ENCODE results near the gene LRRFIP1. TPM values are rescaled to one million over a fixed set of nuclear protein-coding genes. Genes with fewer than 3 reads are reported as not detected.
"Not testable (repeated sequence)": the region's sequence is repeated elsewhere in the genome, so short reads cannot be mapped to it uniquely, and the experiment has no call there.

LRRFIP1 gene
- total RNA-seq, 4 donors from 2014 or later = 51.5 to 95.4 (median 65.6) TPM

- no peak overlapping the region for H3K27ac ChIP-seq
- DNase-seq (ENCODE audit: low spot score in 2 of 2) = no peak
- H3K27me3 ChIP-seq = no peaks in the 10 kb centered on the region
- WGBS, 2 donors = 87 to 96% methylated on average over 14 of the region's 14 CpGs
- no peak overlapping the region for H3K4me3 ChIP-seq
- no peaks in the 10 kb centered on the region for H3K4me1 ChIP-seq
- peaks cover 0 to 86% (median 7%) of the 10 kb centered on the region in 3 donors for H3K36me3 ChIP-seq
- no peaks in the 10 kb centered on the region for H3K9me3 ChIP-seq
- TF ChIP-seq, protein P1, sequence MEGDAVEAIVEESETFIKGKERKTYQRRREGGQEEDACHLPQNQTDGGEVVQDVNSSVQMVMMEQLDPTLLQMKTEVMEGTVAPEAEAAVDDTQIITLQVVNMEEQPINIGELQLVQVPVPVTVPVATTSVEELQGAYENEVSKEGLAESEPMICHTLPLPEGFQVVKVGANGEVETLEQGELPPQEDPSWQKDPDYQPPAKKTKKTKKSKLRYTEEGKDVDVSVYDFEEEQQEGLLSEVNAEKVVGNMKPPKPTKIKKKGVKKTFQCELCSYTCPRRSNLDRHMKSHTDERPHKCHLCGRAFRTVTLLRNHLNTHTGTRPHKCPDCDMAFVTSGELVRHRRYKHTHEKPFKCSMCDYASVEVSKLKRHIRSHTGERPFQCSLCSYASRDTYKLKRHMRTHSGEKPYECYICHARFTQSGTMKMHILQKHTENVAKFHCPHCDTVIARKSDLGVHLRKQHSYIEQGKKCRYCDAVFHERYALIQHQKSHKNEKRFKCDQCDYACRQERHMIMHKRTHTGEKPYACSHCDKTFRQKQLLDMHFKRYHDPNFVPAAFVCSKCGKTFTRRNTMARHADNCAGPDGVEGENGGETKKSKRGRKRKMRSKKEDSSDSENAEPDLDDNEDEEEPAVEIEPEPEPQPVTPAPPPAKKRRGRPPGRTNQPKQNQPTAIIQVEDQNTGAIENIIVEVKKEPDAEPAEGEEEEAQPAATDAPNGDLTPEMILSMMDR (IDR thresholded peaks at IDR 0.05) = no peak
- TF ChIP-seq EP300 (IDR thresholded peaks at IDR 0.05) (no peak), POLR2A (IDR thresholded peaks at IDR 0.05) (no peak)
Observed at GRCh38 chr2:237779521-237779920, 152.1 kb downstream of the LRRFIP1 start.

- 74 to 83% methylated on average over 7 of the region's 7 CpGs for WGBS, 2 donors
- DNase-seq (ENCODE audit: low spot score in 2 of 2) = no peak
- Histone ChIP-seq H3K4me1 (no peaks in the 10 kb centered on the region), H3K27me3 (no peaks in the 10 kb centered on the region), H3K36me3 (peaks cover 0 to 78% (median 7%) of the 10 kb centered on the region in 3 donors), H3K27ac (no peak overlapping the region), H3K4me3 (no peak overlapping the region), H3K9me3 (peaks cover 0 to 10% (median 0%) of the 10 kb centered on the region in 4 donors)
- no peak for TF ChIP-seq POLR2A (IDR thresholded peaks at IDR 0.05)
- TF ChIP-seq, protein P1 (IDR thresholded peaks at IDR 0.05) = no peak
- no peak for TF ChIP-seq EP300 (IDR thresholded peaks at IDR 0.05)
Observed at GRCh38 chr2:237782181-237782580, 154.8 kb downstream of the LRRFIP1 start.

DNA sequence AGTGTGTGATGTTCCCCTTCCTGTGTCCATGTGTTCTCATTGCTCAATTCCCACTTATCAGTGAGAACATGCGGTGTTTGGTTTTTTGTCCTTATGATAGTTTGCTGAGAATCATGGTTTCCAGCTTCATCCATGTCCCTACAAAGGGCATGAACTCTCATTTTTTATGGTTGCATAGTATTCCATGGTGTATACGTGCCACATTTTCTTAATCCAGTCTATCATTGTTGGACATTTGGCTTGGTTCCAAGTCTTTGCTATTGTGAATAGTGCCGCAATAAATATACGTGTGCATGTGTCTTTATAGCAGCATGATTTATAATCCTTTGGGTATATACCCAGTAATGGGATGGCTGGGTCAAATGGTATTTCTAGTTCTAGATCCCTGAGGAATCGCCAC, 156.3 kb downstream of the LRRFIP1 start:
- H3K9me3 ChIP-seq = peaks cover 0 to 11% (median 1%) of the 10 kb centered on the region in 4 donors
- WGBS, 2 donors = 82 to 95% methylated on average over 2 to 3 of the region's 5 CpGs
- H3K27ac ChIP-seq; H3K4me3 ChIP-seq; H3K27me3 ChIP-seq; DNase-seq (ENCODE audit: low spot score in 2 of 2); H3K4me1 ChIP-seq: not testable (repeated sequence)
- peaks cover 0 to 63% (median 0%) of the 10 kb centered on the region in 3 donors for H3K36me3 ChIP-seq

DNA sequence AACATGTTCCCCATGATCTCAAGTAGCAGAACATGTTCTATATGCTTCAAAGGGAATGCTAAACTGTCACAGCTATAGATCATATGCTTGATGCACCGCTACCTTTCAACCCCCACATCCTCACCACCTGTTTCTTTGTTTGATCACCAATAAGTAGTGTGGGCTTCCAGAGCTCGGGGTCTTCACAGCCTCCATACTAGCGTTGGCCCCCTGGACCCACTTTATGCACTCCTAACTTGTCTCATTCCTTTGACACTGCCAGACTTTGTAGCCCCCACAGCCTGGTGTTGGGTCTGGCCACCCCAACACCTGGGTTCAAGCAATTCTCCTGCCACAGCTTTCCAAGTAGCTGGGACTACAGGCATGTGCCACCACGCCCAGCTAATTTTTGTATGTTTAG, 159.5 kb downstream of the LRRFIP1 start:
- no peak for DNase-seq (ENCODE audit: low spot score in 2 of 2)
- WGBS, 2 donors = 89 to 95% methylated on average over 4 of the region's 4 CpGs
- Histone ChIP-seq H3K4me1 (no peaks in the 10 kb centered on the region), H3K27ac (no peak overlapping the region), H3K4me3 (no peak overlapping the region), H3K27me3 (no peaks in the 10 kb centered on the region), H3K9me3 (peaks cover 0 to 11% (median 1%) of the 10 kb centered on the region in 4 donors), H3K36me3 (peaks cover 0 to 30% (median 0%) of the 10 kb centered on the region in 3 donors)
- TF ChIP-seq, protein P1 (IDR thresholded peaks at IDR 0.05) = no peak
- TF ChIP-seq EP300 (IDR thresholded peaks at IDR 0.05) = no peak
- no peak for TF ChIP-seq POLR2A (IDR thresholded peaks at IDR 0.05)

DNA sequence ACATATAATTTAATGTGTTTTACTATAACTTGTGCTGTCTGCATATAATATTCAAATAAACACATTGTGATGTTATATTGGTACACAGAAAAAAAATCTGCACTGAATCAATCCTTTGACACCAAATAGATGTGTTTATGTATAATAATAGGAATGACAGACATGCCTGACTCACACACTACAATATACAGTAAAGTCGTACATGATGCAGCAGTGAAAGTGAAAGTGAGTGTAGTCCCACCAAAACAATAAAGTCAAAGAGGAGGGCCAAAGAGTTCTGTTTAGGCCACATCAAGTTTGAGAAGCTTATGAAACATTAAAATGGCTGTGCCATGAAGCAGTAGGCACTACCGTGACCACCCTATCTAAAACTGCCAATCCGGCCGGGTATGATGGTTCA, 163.0 kb downstream of the LRRFIP1 start:
- Histone ChIP-seq H3K9me3 (peaks cover 0 to 11% (median 1%) of the 10 kb centered on the region in 4 donors), H3K36me3 (peaks cover 0 to 11% (median 0%) of the 10 kb centered on the region in 3 donors), H3K4me3 (no peak overlapping the region), H3K27me3 (no peaks in the 10 kb centered on the region), H3K27ac (no peak overlapping the region), H3K4me1 (no peaks in the 10 kb centered on the region)
- TF ChIP-seq, protein P1 (IDR thresholded peaks at IDR 0.05) = no peak
- TF ChIP-seq EP300 (IDR thresholded peaks at IDR 0.05) = no peak
- WGBS, 2 donors = 67 to 75% methylated on average over 4 of the region's 4 CpGs
- DNase-seq (ENCODE audit: low spot score in 2 of 2) = no peak
